Gastrocnemius medialis (tissue), 4 donors: Measurements from ENCODE around the gene SUSD1. TPM values are rescaled to one million over a fixed set of nuclear protein-coding genes. Genes with fewer than 3 reads are reported as not detected.
A peak's percentile ranks its signal among the peaks of the same experiment; 100 is the strongest.

Experiments used
- ATAC-seq, 2 donors: fragments of 150-250 bp; one replicate each; pipeline ENCODE4 v1.9.1; 2016
- DNase-seq, 2 donors: peaks; one replicate each; pipeline ENCODE4 v3.0.0-alpha.2; 2019
- H3K27ac ChIP-seq, 4 donors: fragments of 200-600 bp; sonication (generic); 1 replicate in 1 of 4; 2 replicates in 3 of 4; pipeline ENCODE4 v1.5.1; 2016 to 2018; ENCODE audit warnings: mild to moderate bottlenecking in 2 of 4, moderate library complexity in 1 of 4
- H3K27me3 ChIP-seq, 3 donors: fragments of 200-600 bp; sonication (generic) in 2 of 3; 1 replicate in 1 of 3; 2 replicates in 2 of 3; pipeline versions ENCODE4 v1.5.1 to v1.6.0; 2016 to 2019; ENCODE audit warnings: mild to moderate bottlenecking in 1 of 3, moderate library complexity in 1 of 3
- H3K36me3 ChIP-seq, 2 donors: fragments of 200-600 bp; sonication (generic) in 1 of 2; one replicate each; pipeline ENCODE4 v1.5.1; 2017 to 2018
- H3K4me1 ChIP-seq, 2 donors: fragments of 200-600 bp; sonication (generic) in 1 of 2; one replicate each; pipeline ENCODE4 v1.5.1; 2016 to 2017; ENCODE audit warnings: mild to moderate bottlenecking in 2 of 2
- H3K4me3 ChIP-seq, 4 donors: fragments of 200-600 bp; sonication (generic) in 3 of 4; 1 replicate in 1 of 4; 2 replicates in 3 of 4; pipeline ENCODE4 v1.5.1; 2016 to 2019; ENCODE audit warnings: mild to moderate bottlenecking in 2 of 4
- H3K9me3 ChIP-seq, 3 donors: fragments of 200-600 bp; sonication (generic) in 2 of 3; 1 replicate in 1 of 3; 2 replicates in 2 of 3; pipeline ENCODE4 v1.5.1; 2016 to 2019
- CTCF ChIP-seq, 5 experiments: fragments of 450-650 bp in 3 of 5; fragments of 200-600 bp in 2 of 5; sonication (generic) in 2 of 5; IDR thresholded peaks in 4 of 5; conservative IDR thresholded peaks in 1 of 5; 1 replicate in 4 of 5; 2 replicates in 1 of 5; pipeline ENCODE4 v1.5.1; 2016 to 2019; ENCODE audit warnings: antibody characterized with exemption in 5 of 5, mild to moderate bottlenecking in 3 of 5, moderate library complexity in 3 of 5
- POLR2A ChIP-seq, 2 donors: fragments of 450-650 bp; IDR thresholded peaks; one replicate each; pipeline ENCODE4 v1.6.1; 2017; ENCODE audit warnings: antibody characterized with exemption in 2 of 2, mild to moderate bottlenecking in 2 of 2, moderate library complexity in 2 of 2
- in situ Hi-C, 4 donors: fragments of 200-750 bp; cut with MboI; loops; one replicate each; pipeline versions ENCODE4 v1.15.0 to v1.8.0; 2017; ENCODE audit warnings: low sequenced_read_pairs in 4 of 4
- intact Hi-C: fragments of 100-400 bp; cut with DNase I; formaldehyde crosslinking; loops from one replicate; pipeline ENCODE4 v1.15.1; 2023; ENCODE audit warnings: low total_unique reads
- total RNA-seq, 4 donors: library from RNA; depleted of rRNA; stranded (reverse); fragments of >200 nt; gene quantifications; one replicate each; pipeline versions ENCODE4 v1.1.0 to v1.2.3, GENCODE V29; 2016

SUSD1 gene
- total RNA-seq, 4 donors from 2014 or later = 0.82 to 8.0 (median 2.2) TPM

- Histone ChIP-seq H3K4me1 (peaks cover 0 to 5% of the 10 kb centered on the region in 2 donors), H3K9me3 (no peaks in the 10 kb centered on the region), H3K4me3 (no peak overlapping the region), H3K27ac (no peak overlapping the region), H3K36me3 (no peaks in the 10 kb centered on the region), H3K27me3 (no peaks in the 10 kb centered on the region)
- in situ Hi-C loops = loop anchor here in 3 of 4 donors (5.0 to 25.0 kb wide), 5 partner anchors 257 to 714 kb away; partner anchors contain the start of gene PTGR1 (in 1 of the 3)
- ATAC-seq (peak in 1 of 2 donors; percentile 64), DNase-seq (peak in 1 of 2 donors; percentile 11)
- intact Hi-C loops = loop anchor here (2.0 to 10.0 kb wide), 3 partner anchors 237 to 607 kb away; partner anchors contain the start of gene PTBP3
- TF ChIP-seq POLR2A (IDR thresholded peaks at IDR 0.05) = no peak
- TF ChIP-seq CTCF (IDR thresholded peaks at IDR 0.05 in 4 of 5, conservative IDR thresholded peaks at IDR 0.05 in 1 of 5) = peak; percentile 57 to 81 (median 70)
Measured at GRCh38 chr9:112097712-112098688, 77.1 kb downstream of the SUSD1 start.

DNA sequence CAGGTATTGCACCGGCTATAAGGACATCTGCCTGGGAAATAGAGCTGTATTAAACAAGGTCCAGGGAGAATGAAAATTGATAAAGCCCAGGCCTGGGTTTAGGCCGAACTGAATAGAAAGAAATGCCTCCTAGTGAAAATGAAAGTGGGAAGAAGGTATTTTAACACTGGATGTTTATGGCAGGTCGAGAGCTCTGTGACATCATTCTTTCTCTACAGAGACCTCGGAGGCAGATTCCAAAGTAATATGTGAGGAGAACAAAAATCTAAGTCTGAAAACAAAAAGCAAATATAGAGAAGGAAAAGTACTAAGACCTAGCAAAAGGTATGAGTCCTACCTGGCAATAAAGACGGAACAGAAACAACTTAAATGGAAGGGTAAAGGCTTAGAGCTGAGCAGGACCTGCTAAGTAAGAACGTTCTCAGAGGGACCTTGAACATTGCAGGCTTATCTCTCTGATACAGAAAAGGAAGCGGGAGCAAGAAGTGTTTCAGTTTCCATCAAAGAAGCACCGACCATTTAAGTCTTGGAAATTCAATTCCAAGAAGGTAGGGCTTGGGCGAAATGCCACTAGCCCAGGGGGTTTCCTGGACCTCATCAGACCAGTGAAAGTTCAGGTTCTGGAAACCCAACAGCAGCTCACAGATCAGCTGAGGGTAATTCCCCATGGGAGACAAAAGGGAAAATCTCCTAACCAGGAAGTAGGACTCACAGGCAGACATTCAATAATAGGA, 80.0 kb downstream of the SUSD1 start:
- in situ Hi-C loops = loop anchor here (5.0 to 25.0 kb wide), 5 partner anchors 258 to 717 kb away; partner anchors contain the start of gene PTGR1 (in 1 of the 4)
- Histone ChIP-seq H3K9me3 (no peaks in the 10 kb centered on the region), H3K27me3 (no peaks in the 10 kb centered on the region), H3K27ac (peak overlapping the region in 3 of 4 donors; percentile 21 to 36 (median 30)), H3K36me3 (no peaks in the 10 kb centered on the region), H3K4me3 (no peak overlapping the region), H3K4me1 (peaks cover 0 to 5% of the 10 kb centered on the region in 2 donors)
- ATAC-seq (no peak), DNase-seq (no peak)
- intact Hi-C loops = loop anchor here (10.0 kb wide), 2 partner anchors 240 to 610 kb away; partner anchors contain the start of gene PTBP3
- TF ChIP-seq CTCF (IDR thresholded peaks at IDR 0.05 in 4 of 5, conservative IDR thresholded peaks at IDR 0.05 in 1 of 5) (no peak), POLR2A (IDR thresholded peaks at IDR 0.05) (no peak)

GRCh38 chr9:112094241-112094640, 80.9 kb downstream of the SUSD1 start:
- Histone ChIP-seq H3K4me1 (peaks cover 0 to 5% of the 10 kb centered on the region in 2 donors), H3K36me3 (no peaks in the 10 kb centered on the region), H3K4me3 (no peak overlapping the region), H3K9me3 (no peaks in the 10 kb centered on the region), H3K27me3 (no peaks in the 10 kb centered on the region), H3K27ac (no peak overlapping the region)
- intact Hi-C loops = loop anchor here (10.0 kb wide), 2 partner anchors 241 to 611 kb away; partner anchors contain the start of gene PTBP3
- TF ChIP-seq POLR2A (IDR thresholded peaks at IDR 0.05) (no peak), CTCF (IDR thresholded peaks at IDR 0.05 in 4 of 5, conservative IDR thresholded peaks at IDR 0.05 in 1 of 5) (no peak)
- DNase-seq (no peak), ATAC-seq (no peak)
- in situ Hi-C loops = loop anchor here (5.0 to 25.0 kb wide), 5 partner anchors 257 to 718 kb away; partner anchors contain the start of gene PTGR1 (in 1 of the 4)

- intact Hi-C loops = loop anchor here (10.0 kb wide), 2 partner anchors 241 to 611 kb away; partner anchors contain the start of gene PTBP3
- in situ Hi-C loops = loop anchor here (5.0 to 25.0 kb wide), 5 partner anchors 257 to 718 kb away; partner anchors contain the start of gene PTGR1 (in 1 of the 4)
- DNase-seq (no peak), ATAC-seq (no peak)
- Histone ChIP-seq H3K4me1 (peaks cover 0 to 5% of the 10 kb centered on the region in 2 donors), H3K27me3 (no peaks in the 10 kb centered on the region), H3K9me3 (no peaks in the 10 kb centered on the region), H3K27ac (no peak overlapping the region), H3K36me3 (no peaks in the 10 kb centered on the region), H3K4me3 (no peak overlapping the region)
- no peak for TF ChIP-seq CTCF (IDR thresholded peaks at IDR 0.05 in 4 of 5, conservative IDR thresholded peaks at IDR 0.05 in 1 of 5)
- no peak for TF ChIP-seq POLR2A (IDR thresholded peaks at IDR 0.05)
Measured at GRCh38 chr9:112093870-112094216, 81.3 kb downstream of the SUSD1 start.
